ENCODE results near the gene TRAF5.
"Not testable (repeated sequence)": the region's sequence is repeated elsewhere in the genome, so short reads cannot be mapped to it uniquely, and the experiment has no call there.

The TRAF5 gene

GRCh38 chr1:211378844-211379243, 52.2 kb downstream of the TRAF5 start:
- H3K27ac ChIP-seq = no peak overlapping the region

GRCh38 chr1:211379446-211379845, 52.8 kb downstream of the TRAF5 start:
- TF ChIP-seq ZFX (IDR thresholded peaks at IDR 0.05; ENCODE audit: borderline replicate concordance) (no peak), CTCF (IDR thresholded peaks at IDR 0.05) (no peak)
- no peak overlapping the region for H3K27ac ChIP-seq

More at GRCh38 chr1:211378844-211379243, 52.2 kb downstream of the TRAF5 start:
- TF ChIP-seq ZFX (IDR thresholded peaks at IDR 0.05; ENCODE audit: borderline replicate concordance) (no peak), CTCF (IDR thresholded peaks at IDR 0.05) (no peak)

GRCh38 chr1:211381481-211382181, 55.0 kb downstream of the TRAF5 start:
- TF ChIP-seq CTCF (IDR thresholded peaks at IDR 0.05) = no peak
- no peak for TF ChIP-seq ZFX (IDR thresholded peaks at IDR 0.05; ENCODE audit: borderline replicate concordance)
- peak overlapping the region; percentile 96 for H3K27ac ChIP-seq

- H3K27ac ChIP-seq = peak overlapping the region; percentile 96
- TF ChIP-seq CTCF (IDR thresholded peaks at IDR 0.05) (no peak), ZFX (IDR thresholded peaks at IDR 0.05; ENCODE audit: borderline replicate concordance) (no peak)
Observed at GRCh38 chr1:211382182-211382713, 55.6 kb downstream of the TRAF5 start.

- peak overlapping the region; percentile 96 for H3K27ac ChIP-seq
- no peak for TF ChIP-seq ZFX (IDR thresholded peaks at IDR 0.05; ENCODE audit: borderline replicate concordance)
- TF ChIP-seq CTCF (IDR thresholded peaks at IDR 0.05) = 0 out of 2 replicates have a peak, but pooled peaks have one; percentile 8
Observed at GRCh38 chr1:211382714-211383480, 56.3 kb downstream of the TRAF5 start.

GRCh38 chr1:211384524-211384923, 57.9 kb downstream of the TRAF5 start:
- H3K27ac ChIP-seq = no peak overlapping the region
- TF ChIP-seq CTCF (IDR thresholded peaks at IDR 0.05) = no peak

- TF ChIP-seq ZFX (IDR thresholded peaks at IDR 0.05; ENCODE audit: borderline replicate concordance) (no peak), CTCF (IDR thresholded peaks at IDR 0.05) (no peak)
- no peak overlapping the region for H3K27ac ChIP-seq
Observed at GRCh38 chr1:211386921-211387320, 60.3 kb downstream of the TRAF5 start.

GRCh38 chr1:211390829-211391228, 64.2 kb downstream of the TRAF5 start:
- not testable (repeated sequence) for H3K27ac ChIP-seq
